GM12874 (cell line): ENCODE results near the gene ACOT8.

Source experiments
- TF ChIP-seq, protein P1 (sequence below): IDR thresholded peaks from 2 replicates; pipeline ENCODE4 v1.5.1; 2011; ENCODE audit warnings: low read depth, mild to moderate bottlenecking, control low read depth, low read length, moderate library complexity; ENCODE audit not compliant: insufficient read depth

The ACOT8 gene

DNA sequence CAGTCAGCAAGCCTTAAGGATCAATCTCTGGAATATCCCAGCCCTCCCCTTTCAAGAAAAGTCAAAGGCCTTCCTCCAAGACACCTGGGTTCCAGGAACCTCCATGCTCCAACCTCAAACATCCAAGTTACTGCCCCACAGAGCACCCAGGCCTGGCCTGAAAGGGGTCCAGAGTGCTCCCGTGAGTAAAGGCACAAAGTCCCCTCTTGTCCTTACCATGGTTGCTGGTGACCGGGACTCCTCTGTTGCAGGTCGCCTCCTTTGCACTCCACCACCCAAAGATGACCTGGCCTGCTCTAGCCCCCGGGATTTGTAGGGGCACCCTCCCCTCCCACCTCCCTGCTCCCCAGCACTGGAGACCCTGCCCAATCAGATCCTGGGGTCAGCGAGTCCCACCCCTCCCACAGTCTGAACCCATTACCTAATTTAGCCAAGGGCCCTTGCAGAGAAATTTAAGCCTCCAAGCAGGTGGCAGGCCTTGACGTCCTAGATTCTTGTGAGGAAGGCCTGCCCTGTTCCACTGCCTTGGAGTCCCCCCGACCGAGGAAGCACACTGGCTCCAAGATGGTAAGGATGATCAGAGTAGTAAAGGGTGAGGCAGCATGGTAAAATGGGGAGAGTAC, 30.1 kb downstream of the ACOT8 start, which contains the start of gene TNNC2:
TNNC2 (minus strand) TSS at position 283 of the 623 bp plus-strand sequence; CDS start at position 219, 64 bp downstream.
- TF ChIP-seq, protein P1, sequence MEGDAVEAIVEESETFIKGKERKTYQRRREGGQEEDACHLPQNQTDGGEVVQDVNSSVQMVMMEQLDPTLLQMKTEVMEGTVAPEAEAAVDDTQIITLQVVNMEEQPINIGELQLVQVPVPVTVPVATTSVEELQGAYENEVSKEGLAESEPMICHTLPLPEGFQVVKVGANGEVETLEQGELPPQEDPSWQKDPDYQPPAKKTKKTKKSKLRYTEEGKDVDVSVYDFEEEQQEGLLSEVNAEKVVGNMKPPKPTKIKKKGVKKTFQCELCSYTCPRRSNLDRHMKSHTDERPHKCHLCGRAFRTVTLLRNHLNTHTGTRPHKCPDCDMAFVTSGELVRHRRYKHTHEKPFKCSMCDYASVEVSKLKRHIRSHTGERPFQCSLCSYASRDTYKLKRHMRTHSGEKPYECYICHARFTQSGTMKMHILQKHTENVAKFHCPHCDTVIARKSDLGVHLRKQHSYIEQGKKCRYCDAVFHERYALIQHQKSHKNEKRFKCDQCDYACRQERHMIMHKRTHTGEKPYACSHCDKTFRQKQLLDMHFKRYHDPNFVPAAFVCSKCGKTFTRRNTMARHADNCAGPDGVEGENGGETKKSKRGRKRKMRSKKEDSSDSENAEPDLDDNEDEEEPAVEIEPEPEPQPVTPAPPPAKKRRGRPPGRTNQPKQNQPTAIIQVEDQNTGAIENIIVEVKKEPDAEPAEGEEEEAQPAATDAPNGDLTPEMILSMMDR = no peak

DNA sequence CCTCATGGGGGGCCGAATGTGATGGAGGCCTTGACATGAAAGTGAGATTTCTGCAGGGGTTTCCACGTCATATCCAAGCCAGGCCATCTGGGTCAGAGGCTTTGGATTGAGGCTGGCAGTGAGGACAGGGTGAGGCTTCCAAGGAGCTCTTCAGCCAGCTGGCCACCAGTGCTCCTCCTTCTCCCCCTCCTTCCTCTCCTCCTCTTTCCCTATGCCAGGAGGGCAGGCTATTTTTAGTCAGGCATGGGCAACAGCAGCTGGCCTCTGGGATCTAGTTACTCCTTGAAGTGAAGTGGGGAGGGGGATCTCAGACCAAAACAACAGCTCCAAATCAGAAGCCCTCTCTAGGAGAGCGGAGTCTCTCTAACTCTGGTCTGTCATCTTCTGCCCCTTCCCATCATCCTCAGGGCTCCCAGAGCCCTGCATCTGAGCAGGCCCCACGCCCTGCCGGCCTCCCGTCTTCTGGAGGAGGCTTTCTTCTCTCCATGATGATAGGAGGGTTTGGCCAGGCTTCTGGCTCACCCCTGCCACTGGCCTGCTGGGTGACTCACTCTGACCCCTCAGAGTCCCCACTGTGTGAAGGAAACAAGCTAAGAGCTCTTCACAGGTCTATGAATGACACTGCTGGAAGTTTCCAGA, 30.7 kb downstream of the ACOT8 start:
- TF ChIP-seq, protein P1 = no peak

DNA sequence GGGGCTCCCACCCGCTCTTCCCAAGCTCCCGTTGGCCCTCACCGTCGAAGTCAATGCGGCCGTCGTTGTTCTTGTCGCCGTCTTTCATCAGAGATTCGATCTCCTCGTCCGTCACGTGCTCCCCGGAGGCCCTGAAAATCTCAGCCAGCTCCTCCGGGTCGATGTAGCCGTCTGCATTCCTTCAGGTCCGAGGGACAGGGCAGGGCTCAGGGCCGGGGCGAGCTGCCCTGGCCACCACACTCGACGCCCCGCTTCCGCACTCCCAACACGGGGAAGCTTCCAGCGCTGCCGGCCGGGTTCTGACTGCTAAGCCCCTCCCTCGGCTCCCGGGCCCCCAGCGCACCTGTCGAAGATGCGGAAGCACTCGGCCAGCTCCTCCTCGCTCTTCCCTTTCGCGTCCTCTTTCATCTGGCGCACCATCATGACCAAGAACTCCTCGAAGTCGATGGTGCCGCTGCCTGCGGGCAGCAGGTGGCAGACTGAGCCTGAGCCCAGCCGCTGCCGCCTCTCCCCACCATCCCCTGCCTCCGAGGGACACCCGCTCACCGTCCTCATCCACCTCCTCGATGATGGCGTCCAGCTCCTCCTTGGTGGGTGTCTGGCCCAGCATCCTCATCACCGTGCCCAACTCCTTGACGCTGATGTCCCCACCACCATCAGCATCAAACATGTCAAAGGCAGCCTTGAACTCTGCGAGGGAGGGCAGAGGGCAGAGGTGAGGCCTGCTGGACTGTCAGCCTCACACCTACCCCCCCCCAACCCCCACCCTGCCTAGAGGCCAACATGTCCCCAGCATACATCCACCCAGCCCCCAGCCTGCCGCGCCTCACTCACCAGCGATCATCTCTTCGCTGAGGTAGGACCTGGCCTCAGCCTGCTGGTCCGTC, 33.0 kb downstream of the ACOT8 start:
- TF ChIP-seq, protein P1 = peak; percentile 42

DNA sequence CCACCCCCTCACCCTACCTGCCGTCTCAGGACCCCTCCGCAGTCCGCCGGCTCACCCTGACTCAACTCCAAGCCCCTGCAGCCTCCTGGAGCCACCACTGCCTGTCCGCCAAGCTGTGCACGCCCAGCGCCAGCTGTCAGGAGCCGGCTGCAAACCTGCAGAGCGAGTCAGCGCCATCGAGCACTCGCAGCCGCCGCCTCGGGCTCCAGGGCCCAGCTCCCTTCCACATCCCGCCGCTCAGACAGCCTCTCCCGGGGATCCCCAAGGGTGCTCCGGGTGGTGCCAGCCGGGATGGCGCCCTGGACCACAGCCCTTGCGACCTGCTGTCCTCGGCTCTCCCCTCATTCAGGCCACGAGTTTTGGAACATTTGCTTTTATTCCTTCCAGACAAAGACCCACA, 34.3 kb downstream of the ACOT8 start:
- TF ChIP-seq, protein P1 = no peak

DNA sequence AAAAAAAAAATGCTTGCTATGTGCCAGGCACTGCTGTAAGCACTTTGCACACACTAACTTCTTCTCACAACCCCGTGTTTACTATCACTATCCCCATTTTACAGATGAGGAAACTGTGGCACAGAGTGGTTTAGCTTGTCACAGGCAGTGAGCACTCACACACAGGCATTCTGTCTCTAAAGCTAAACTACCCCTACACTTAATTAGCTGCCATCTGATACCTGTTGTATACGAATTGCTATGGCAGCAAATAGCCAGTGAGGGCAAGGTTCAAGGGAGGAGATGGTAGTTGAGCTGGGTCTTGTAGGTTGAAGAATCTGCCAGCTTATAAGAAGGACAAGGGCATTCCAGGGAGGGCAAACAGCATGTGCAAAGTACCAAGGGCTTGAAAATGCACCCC, 35.2 kb downstream of the ACOT8 start:
- TF ChIP-seq, protein P1 = no peak

DNA sequence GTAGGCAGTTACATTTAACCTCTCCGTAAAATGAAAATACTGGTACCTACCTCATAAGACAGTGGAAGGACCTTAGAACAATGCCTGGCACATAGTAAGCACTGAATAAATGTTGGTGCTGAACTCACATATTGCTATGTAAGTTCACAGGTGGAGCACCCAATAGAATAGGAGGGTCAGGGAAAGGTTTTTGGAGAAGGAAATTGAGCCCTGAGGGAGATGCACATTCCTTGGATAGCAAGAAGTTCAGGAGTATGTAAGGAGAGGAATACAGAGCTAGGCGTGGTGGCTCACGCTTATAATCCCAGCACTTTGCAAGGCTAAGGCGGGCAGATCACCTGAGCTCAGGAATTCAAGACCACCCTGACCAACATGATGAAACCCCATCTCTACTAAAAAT, 37.7 kb downstream of the ACOT8 start:
- TF ChIP-seq, protein P1 = no peak

DNA sequence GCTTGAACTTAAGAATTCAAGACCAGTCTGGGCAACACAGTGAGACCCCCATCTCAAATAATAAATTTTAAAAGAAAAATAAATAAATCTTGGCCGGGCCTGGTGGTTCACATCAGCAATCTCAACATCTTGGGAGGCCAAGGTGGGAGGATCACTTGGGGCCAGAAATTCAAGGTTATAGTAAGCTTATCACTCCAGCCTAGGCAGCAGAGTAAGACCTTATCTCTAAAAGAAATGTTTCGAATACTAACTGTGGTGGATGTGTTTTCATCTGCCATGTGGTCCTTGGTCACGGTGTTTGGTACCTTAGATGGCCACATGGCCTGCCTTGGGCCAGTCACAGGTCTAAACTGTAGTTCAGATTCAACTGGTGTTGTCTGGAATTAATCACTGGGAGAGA, 39.0 kb downstream of the ACOT8 start:
- TF ChIP-seq, protein P1 = no peak
